GM12878 (cell line): ENCODE measurements around the gene PPP1R9B. TPM values are rescaled to one million over a fixed set of nuclear protein-coding genes. Genes with fewer than 3 reads are reported as not detected.
A peak's percentile ranks its signal among the peaks of the same experiment; 100 is the strongest.

Experiments used
- CBX5 ChIP-seq: sonication (generic); IDR thresholded peaks from 2 replicates; pipeline ENCODE4 v1.6.1; 2016; ENCODE audit warnings: low read depth, moderate library complexity, mild to moderate bottlenecking, inconsistent platforms
- CHD2 ChIP-seq: IDR thresholded peaks from 2 replicates; pipeline ENCODE4 v1.6.1; 2011; ENCODE audit warnings: low read depth, low read length, improper control_type of control experiment, borderline replicate concordance
- CREB1 ChIP-seq: IDR thresholded peaks from 2 replicates; pipeline ENCODE4 v1.6.1; 2012; ENCODE audit warnings: low read depth, mild to moderate bottlenecking, inconsistent platforms
- DPF2 ChIP-seq: fragments of 450-650 bp; IDR thresholded peaks from 2 replicates; pipeline ENCODE4 v1.6.1; 2017; ENCODE audit warnings: mild to moderate bottlenecking
- E4F1 ChIP-seq: fragments of 450-650 bp; IDR thresholded peaks from 2 replicates; pipeline ENCODE4 v1.6.1; 2018; ENCODE audit warnings: borderline replicate concordance, mild to moderate bottlenecking; ENCODE audit not compliant: partially characterized antibody
- ETV6 ChIP-seq, 2 experiments: fragments of 450-650 bp in 1 of 2; IDR thresholded peaks in 1 of 2; conservative IDR thresholded peaks in 1 of 2; 2 replicates each; pipeline ENCODE4 v1.6.1; 2014; ENCODE audit warnings: antibody characterized with exemption in 1 of 2, borderline replicate concordance in 1 of 2, low read depth in 1 of 2, mild to moderate bottlenecking in 1 of 2, moderate library complexity in 1 of 2
- FOXK2 ChIP-seq: fragments of 450-650 bp; IDR thresholded peaks from 2 replicates; pipeline ENCODE4 v1.6.1; 2017; ENCODE audit warnings: mild to moderate bottlenecking, moderate library complexity
- HDAC2 ChIP-seq: fragments of 200-600 bp; sonication (generic); IDR thresholded peaks from 2 replicates; pipeline ENCODE4 v1.6.1; 2017
- NR2F1 ChIP-seq: fragments of 450-650 bp; conservative IDR thresholded peaks from 2 replicates; pipeline ENCODE4 v1.6.1; 2017; ENCODE audit warnings: mild to moderate bottlenecking
- NRF1 ChIP-seq: conservative IDR thresholded peaks from 2 replicates; pipeline ENCODE4 v1.6.1; 2011; ENCODE audit warnings: mild to moderate bottlenecking, low read depth, low read length, improper control_type of control experiment
- POLR2AphosphoS2 ChIP-seq: IDR thresholded peaks from 2 replicates; pipeline ENCODE4 v1.6.1; 2011; ENCODE audit warnings: low read depth, mild to moderate bottlenecking, low read length, improper control_type of control experiment, moderate library complexity
- RAD21 ChIP-seq: IDR thresholded peaks from 2 replicates; pipeline ENCODE4 v1.6.1; 2011; ENCODE audit warnings: mild to moderate bottlenecking, low read depth, low read length, moderate library complexity; ENCODE audit not compliant: insufficient read depth
- RB1 ChIP-seq: fragments of 450-650 bp; formaldehyde crosslinking; IDR thresholded peaks from 2 replicates; pipeline ENCODE4 v1.6.1; 2017; ENCODE audit warnings: mild to moderate bottlenecking, borderline replicate concordance
- SIX5 ChIP-seq: IDR thresholded peaks from 2 replicates; pipeline ENCODE4 v1.6.1; 2011; ENCODE audit warnings: mild to moderate bottlenecking, low read depth, low read length, moderate library complexity; ENCODE audit not compliant: severe bottlenecking
- SUPT20H ChIP-seq: IDR thresholded peaks from 2 replicates; pipeline ENCODE4 v1.6.1; 2011; ENCODE audit warnings: low read depth, mild to moderate bottlenecking, low read length, moderate library complexity, borderline replicate concordance; ENCODE audit not compliant: control insufficient read depth
- WRNIP1 ChIP-seq: IDR thresholded peaks from 2 replicates; pipeline ENCODE4 v1.6.1; 2011; ENCODE audit warnings: low read depth, low read length, improper control_type of control experiment, borderline replicate concordance
- ZBED1 ChIP-seq: IDR thresholded peaks from 2 replicates; pipeline ENCODE4 v1.6.1; 2016; ENCODE audit warnings: borderline replicate concordance
- ZBTB40 ChIP-seq: fragments of 450-650 bp; IDR thresholded peaks from 2 replicates; pipeline ENCODE4 v1.6.1; 2016; ENCODE audit warnings: mild to moderate bottlenecking, moderate library complexity, borderline replicate concordance
- polyA plus RNA-seq, 11 experiments: library from polyadenylated mRNA; depleted of rRNA in 4 of 11; unstranded in 6 of 11; stranded (reverse) in 5 of 11; fragments of >200 nt; fragmentation: Nextera tagmentation in 4 of 11; fragmentation: Illumina TruSeq in 1 of 11; extraction: Ambion mirVana in 4 of 11; extraction: Trizol in 1 of 11; gene quantifications; 1 replicate in 1 of 11; 2 replicates in 10 of 11; pipeline versions ENCODE4 v1.2.1 to v1.2.3, GENCODE V29; 2011 to 2016; ENCODE audit warnings: inconsistent platforms in 2 of 11, missing spikeins in 2 of 11, low read depth in 1 of 11
- total RNA-seq, 4 experiments: library from RNA; depleted of rRNA in 3 of 4; stranded (reverse); fragments of >200 nt in 3 of 4; fragmentation: Illumina TruSeq in 1 of 4; extraction: Trizol in 1 of 4; gene quantifications; 2 replicates each; pipeline versions ENCODE4 v1.2.1 to v1.2.3, GENCODE V29; 2013 to 2021
- TF ChIP-seq, protein P1 (sequence below): fragments of 450-650 bp; IDR thresholded peaks from 2 replicates; pipeline ENCODE4 v1.6.1; 2016; ENCODE audit warnings: mild to moderate bottlenecking
- TF ChIP-seq, protein P2 (sequence below): fragments of 450-650 bp; IDR thresholded peaks from 2 replicates; pipeline ENCODE4 v1.6.1; 2017; ENCODE audit warnings: low read depth, mild to moderate bottlenecking, moderate library complexity

The PPP1R9B gene
- total and polyA plus RNA-seq, 10 of the 15 experiments (the other 5 are each of a cell fraction or from before 2014, with no cell fraction given), result 0.20 to 107 (median 37.5) TPM

- 0 out of 2 replicates have a peak, but pooled peaks have one; percentile 7 for TF ChIP-seq NRF1
- TF ChIP-seq, protein P1, sequence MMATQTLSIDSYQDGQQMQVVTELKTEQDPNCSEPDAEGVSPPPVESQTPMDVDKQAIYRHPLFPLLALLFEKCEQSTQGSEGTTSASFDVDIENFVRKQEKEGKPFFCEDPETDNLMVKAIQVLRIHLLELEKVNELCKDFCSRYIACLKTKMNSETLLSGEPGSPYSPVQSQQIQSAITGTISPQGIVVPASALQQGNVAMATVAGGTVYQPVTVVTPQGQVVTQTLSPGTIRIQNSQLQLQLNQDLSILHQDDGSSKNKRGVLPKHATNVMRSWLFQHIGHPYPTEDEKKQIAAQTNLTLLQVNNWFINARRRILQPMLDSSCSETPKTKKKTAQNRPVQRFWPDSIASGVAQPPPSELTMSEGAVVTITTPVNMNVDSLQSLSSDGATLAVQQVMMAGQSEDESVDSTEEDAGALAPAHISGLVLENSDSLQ, result peak; percentile 43; the same call in 1 of the 2 replicates
- TF ChIP-seq HDAC2, result no peak
- TF ChIP-seq FOXK2, result peak; percentile 88
- 0 out of 2 replicates have a peak, but pooled peaks have one; percentile 15 for TF ChIP-seq NR2F1
- TF ChIP-seq ETV6 (conservative IDR thresholded peaks at IDR 0.05 in 1 of 2, IDR thresholded peaks at IDR 0.05 in 1 of 2; ENCODE audit: borderline replicate concordance in 1 of 2, low read depth in 1 of 2), result no peak
- no peak for TF ChIP-seq POLR2AphosphoS2
- TF ChIP-seq SUPT20H, result no peak
- TF ChIP-seq, protein P2, sequence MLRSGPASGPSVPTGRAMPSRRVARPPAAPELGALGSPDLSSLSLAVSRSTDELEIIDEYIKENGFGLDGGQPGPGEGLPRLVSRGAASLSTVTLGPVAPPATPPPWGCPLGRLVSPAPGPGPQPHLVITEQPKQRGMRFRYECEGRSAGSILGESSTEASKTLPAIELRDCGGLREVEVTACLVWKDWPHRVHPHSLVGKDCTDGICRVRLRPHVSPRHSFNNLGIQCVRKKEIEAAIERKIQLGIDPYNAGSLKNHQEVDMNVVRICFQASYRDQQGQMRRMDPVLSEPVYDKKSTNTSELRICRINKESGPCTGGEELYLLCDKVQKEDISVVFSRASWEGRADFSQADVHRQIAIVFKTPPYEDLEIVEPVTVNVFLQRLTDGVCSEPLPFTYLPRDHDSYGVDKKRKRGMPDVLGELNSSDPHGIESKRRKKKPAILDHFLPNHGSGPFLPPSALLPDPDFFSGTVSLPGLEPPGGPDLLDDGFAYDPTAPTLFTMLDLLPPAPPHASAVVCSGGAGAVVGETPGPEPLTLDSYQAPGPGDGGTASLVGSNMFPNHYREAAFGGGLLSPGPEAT, result peak; percentile 97
- TF ChIP-seq CREB1, result peak; percentile 67
- no peak for TF ChIP-seq CBX5
- TF ChIP-seq E4F1, result peak; percentile 84
- TF ChIP-seq CHD2, result peak; percentile 90
- peak; percentile 52; the same call in 1 of the 2 replicates for TF ChIP-seq ZBTB40
- no peak for TF ChIP-seq ZBED1
- TF ChIP-seq SIX5, result no peak
- peak; percentile 38; the same call in 1 of the 2 replicates for TF ChIP-seq DPF2
- TF ChIP-seq WRNIP1, result 0 out of 2 replicates have a peak, but pooled peaks have one; percentile 0
- TF ChIP-seq RAD21, result no peak
- TF ChIP-seq RB1, result peak; percentile 62; the same call in 1 of the 2 replicates
These were observed 55.5 kb downstream of the PPP1R9B start, which contains the start of gene PDK2 (continued) for GRCh38 chr17:50094753-50095619.
